ENCODE results near the gene SNTG2. TPM values are rescaled to one million over a fixed set of nuclear protein-coding genes. Genes with fewer than 3 reads are reported as not detected.
A peak's percentile ranks its signal among the peaks of the same experiment; 100 is the strongest.
"Not testable (repeated sequence)": the region's sequence is repeated elsewhere in the genome, so short reads cannot be mapped to it uniquely, and the experiment has no call there.

The SNTG2 gene
- total and polyA plus RNA-seq, 7 experiments from 2014 or later, result 0.26 to 4.9 (median 3.1) TPM; not detected in 2

DNA sequence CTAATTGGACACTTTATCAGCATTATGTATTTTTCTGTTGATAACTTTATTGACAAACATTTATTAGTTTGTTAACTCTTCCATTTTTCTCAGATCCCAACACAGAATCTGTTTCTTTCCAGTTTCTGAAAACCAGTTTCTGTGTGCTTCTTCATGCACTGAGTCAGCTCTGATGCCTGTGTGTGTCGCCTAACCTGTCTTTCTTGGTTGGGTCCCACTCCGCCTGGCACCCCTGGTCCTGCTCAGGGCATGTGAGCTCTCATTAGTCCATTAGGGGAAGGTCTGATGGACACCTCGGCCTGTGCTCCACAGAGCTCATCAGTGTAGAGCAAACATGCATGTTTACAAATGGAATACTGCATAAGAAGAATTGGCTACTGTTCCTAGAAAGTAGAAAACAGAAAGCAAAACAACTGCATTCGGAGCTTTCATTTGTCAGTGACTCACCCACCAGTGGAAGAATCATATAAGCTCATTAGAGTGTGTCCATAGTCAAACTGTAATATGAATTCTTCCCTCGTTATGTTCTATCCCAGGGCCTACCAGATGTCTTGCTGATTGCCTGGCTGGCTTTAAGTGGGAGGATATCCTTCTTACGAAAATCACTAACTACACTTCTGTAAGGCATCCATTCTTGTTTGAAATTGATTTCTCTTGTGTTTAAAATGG, 137.7 kb downstream of the SNTG2 start:
- no peaks in the 10 kb centered on the region for H3K27me3 Mint-ChIP-seq
- no peak for DNase-seq
- H3K9me3 ChIP-seq (ENCODE audit: control insufficient read depth in 2 of 3, low read length in 3 of 3), result no peaks in the 10 kb centered on the region
- no peak for ATAC-seq
- no peaks in the 10 kb centered on the region for H3K27me3 ChIP-seq (ENCODE audit: control insufficient read depth in 2 of 2, insufficient read depth in 2 of 2, low read length in 2 of 2)
- ChIA-PET CTCF (no interaction called here), POLR2A (no interaction called here)
- peaks cover 0 to 7% (median 0%) of the 10 kb centered on the region in 5 donors for H3K36me3 Mint-ChIP-seq
- H3K36me3 ChIP-seq (ENCODE audit: control insufficient read depth in 2 of 3, insufficient read depth in 3 of 3, low read length in 3 of 3), result no peaks in the 10 kb centered on the region
- H3K4me3 ChIP-seq (ENCODE audit: low read length), result no peak overlapping the region
- intact Hi-C loops (cut with micrococcal nuclease), result no loop called here
- no peaks in the 10 kb centered on the region for H3K4me1 ChIP-seq (ENCODE audit: control insufficient read depth in 2 of 2, insufficient read depth in 2 of 2, low read length in 2 of 2)
- H3K27ac ChIP-seq (ENCODE audit: low read depth, low read length), result no peak overlapping the region
- H3K4me1 Mint-ChIP-seq, result peaks cover 3 to 10% (median 6%) of the 10 kb centered on the region in 7 donors
- H3K9me3 Mint-ChIP-seq, result peaks cover 0 to 4% (median 0%) of the 10 kb centered on the region in 11 donors
- no peak overlapping the region for H3K4me3 Mint-ChIP-seq
- H3K27ac Mint-ChIP-seq, result no peak overlapping the region

- ChIA-PET POLR2A (no interaction called here), CTCF (no interaction called here)
- Histone ChIP-seq H3K9me3 (ENCODE audit: control insufficient read depth in 2 of 3, low read length in 3 of 3) (no peaks in the 10 kb centered on the region), H3K4me1 (ENCODE audit: control insufficient read depth in 2 of 2, insufficient read depth in 2 of 2, low read length in 2 of 2) (peaks cover 0 to 3% of the 10 kb centered on the region in 2 donors), H3K27me3 (ENCODE audit: control insufficient read depth in 2 of 2, insufficient read depth in 2 of 2, low read length in 2 of 2) (no peaks in the 10 kb centered on the region), H3K27ac (ENCODE audit: low read depth, low read length) (no peak overlapping the region), H3K4me3 (ENCODE audit: low read length) (no peak overlapping the region), H3K36me3 (ENCODE audit: control insufficient read depth in 2 of 3, insufficient read depth in 3 of 3, low read length in 3 of 3) (no peaks in the 10 kb centered on the region)
- Mint-ChIP-seq H3K9me3 (peaks cover 0 to 4% (median 0%) of the 10 kb centered on the region in 11 donors), H3K4me3 (no peak overlapping the region), H3K36me3 (peaks cover 0 to 7% (median 0%) of the 10 kb centered on the region in 5 donors), H3K27me3 (no peaks in the 10 kb centered on the region), H3K4me1 (peaks cover 3 to 15% (median 10%) of the 10 kb centered on the region in 7 donors), H3K27ac (no peak overlapping the region)
- DNase-seq (no peak), ATAC-seq (no peak)
- intact Hi-C loops (cut with micrococcal nuclease), result no loop called here
These were observed 138.3 kb downstream of the SNTG2 start for GRCh38 chr2:1088940-1089339.

- Histone ChIP-seq H3K36me3 (ENCODE audit: control insufficient read depth in 2 of 3, insufficient read depth in 3 of 3, low read length in 3 of 3) (no peaks in the 10 kb centered on the region), H3K4me1 (ENCODE audit: control insufficient read depth in 2 of 2, insufficient read depth in 2 of 2, low read length in 2 of 2) (peaks cover 0 to 7% of the 10 kb centered on the region in 2 donors), H3K27ac (ENCODE audit: low read depth, low read length) (no peak overlapping the region), H3K9me3 (ENCODE audit: control insufficient read depth in 2 of 3, low read length in 3 of 3) (no peaks in the 10 kb centered on the region), H3K27me3 (ENCODE audit: control insufficient read depth in 2 of 2, insufficient read depth in 2 of 2, low read length in 2 of 2) (no peaks in the 10 kb centered on the region), H3K4me3 (ENCODE audit: low read length) (no peak overlapping the region)
- Mint-ChIP-seq H3K9me3 (peaks cover 0 to 4% (median 0%) of the 10 kb centered on the region in 11 donors), H3K4me3 (no peak overlapping the region), H3K4me1 (peaks cover 5 to 27% (median 19%) of the 10 kb centered on the region in 7 donors), H3K27me3 (no peaks in the 10 kb centered on the region), H3K36me3 (peaks cover 0 to 6% (median 0%) of the 10 kb centered on the region in 5 donors), H3K27ac (peak overlapping the region in 2 of 9 donors; percentile 45 to 92)
- intact Hi-C loops (cut with micrococcal nuclease), result no loop called here
- ChIA-PET CTCF (no interaction called here), POLR2A (no interaction called here)
- ATAC-seq, result no peak
- no peak for DNase-seq
These were observed 141.4 kb downstream of the SNTG2 start for GRCh38 chr2:1091895-1092585.

DNA sequence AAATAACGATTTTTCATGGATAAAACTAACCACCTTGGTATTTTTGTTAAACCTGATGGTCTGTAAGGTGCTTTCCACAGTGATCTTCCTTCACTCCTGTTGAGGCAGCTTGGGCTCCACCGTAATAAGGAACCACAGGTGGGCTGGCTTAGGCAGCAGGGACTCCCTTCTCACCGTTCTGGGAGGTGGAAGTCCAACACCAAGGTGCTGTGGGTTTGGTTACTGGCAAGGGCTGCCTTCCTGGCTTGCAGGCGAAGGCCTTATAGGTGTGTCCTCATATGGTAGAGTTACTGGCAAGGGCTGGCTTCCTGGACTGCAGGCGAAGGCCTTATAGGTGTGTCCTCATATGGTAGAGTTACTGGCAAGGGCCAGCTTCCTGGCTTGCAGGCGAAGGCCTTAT, 143.0 kb downstream of the SNTG2 start:
- H3K27me3 Mint-ChIP-seq; H3K27ac ChIP-seq (ENCODE audit: low read depth, low read length); ATAC-seq; POLR2A ChIA-PET; H3K4me3 ChIP-seq (ENCODE audit: low read length); DNase-seq; H3K36me3 Mint-ChIP-seq; H3K36me3 ChIP-seq (ENCODE audit: control insufficient read depth in 2 of 3, insufficient read depth in 3 of 3, low read length in 3 of 3); H3K4me3 Mint-ChIP-seq; intact Hi-C loops (cut with micrococcal nuclease); H3K27me3 ChIP-seq (ENCODE audit: control insufficient read depth in 2 of 2, insufficient read depth in 2 of 2, low read length in 2 of 2); H3K4me1 ChIP-seq (ENCODE audit: control insufficient read depth in 2 of 2, insufficient read depth in 2 of 2, low read length in 2 of 2); H3K9me3 ChIP-seq (ENCODE audit: control insufficient read depth in 2 of 3, low read length in 3 of 3); H3K9me3 Mint-ChIP-seq: not testable (repeated sequence)
- CTCF ChIA-PET, result interaction anchor here (0.7 kb wide), 1 partner anchor 8 kb away, joined by 4 read pairs; no protein-coding TSS in a partner anchor
- H3K4me1 Mint-ChIP-seq, result peaks cover 5 to 27% (median 19%) of the 10 kb centered on the region in 7 donors
- H3K27ac Mint-ChIP-seq, result peak overlapping the region in 8 of 9 donors; percentile 46 to 92 (median 70)

DNA sequence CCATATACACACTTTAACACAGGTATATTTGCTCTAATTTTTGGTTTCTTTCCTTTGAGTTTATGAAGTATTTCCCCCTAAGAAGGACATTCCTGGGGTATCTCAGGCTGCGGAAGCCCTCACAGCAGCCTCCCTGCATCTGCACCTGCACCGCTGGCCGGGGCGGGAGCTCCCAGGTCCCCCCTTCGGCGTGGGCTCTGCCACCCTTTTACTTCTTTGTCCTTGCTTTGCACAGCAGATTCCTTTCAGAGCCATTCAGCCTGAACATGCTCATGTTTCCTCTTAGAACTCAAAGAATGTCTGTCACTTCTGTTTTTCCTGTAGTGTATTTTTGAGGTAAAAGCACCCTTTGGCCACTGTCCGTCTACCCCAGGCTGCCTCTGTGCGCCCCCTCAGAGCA, 146.5 kb downstream of the SNTG2 start:
- Histone ChIP-seq H3K9me3 (ENCODE audit: control insufficient read depth in 2 of 3, low read length in 3 of 3) (no peaks in the 10 kb centered on the region), H3K4me3 (ENCODE audit: low read length) (no peak overlapping the region), H3K27me3 (ENCODE audit: control insufficient read depth in 2 of 2, insufficient read depth in 2 of 2, low read length in 2 of 2) (no peaks in the 10 kb centered on the region), H3K27ac (ENCODE audit: low read depth, low read length) (no peak overlapping the region), H3K4me1 (ENCODE audit: control insufficient read depth in 2 of 2, insufficient read depth in 2 of 2, low read length in 2 of 2) (peaks cover 0 to 7% of the 10 kb centered on the region in 2 donors), H3K36me3 (ENCODE audit: control insufficient read depth in 2 of 3, insufficient read depth in 3 of 3, low read length in 3 of 3) (no peaks in the 10 kb centered on the region)
- no peaks in the 10 kb centered on the region for H3K27me3 Mint-ChIP-seq
- H3K36me3 Mint-ChIP-seq, result no peaks in the 10 kb centered on the region
- no peaks in the 10 kb centered on the region for H3K9me3 Mint-ChIP-seq
- intact Hi-C loops (cut with micrococcal nuclease), result no loop called here
- peaks cover 5 to 31% (median 23%) of the 10 kb centered on the region in 7 donors for H3K4me1 Mint-ChIP-seq
- no peak for ATAC-seq
- POLR2A ChIA-PET, result no interaction called here
- DNase-seq, result no peak
- CTCF ChIA-PET, result no interaction called here
- H3K27ac Mint-ChIP-seq, result peak overlapping the region in 2 of 9 donors; percentile 5 to 40
- no peak overlapping the region for H3K4me3 Mint-ChIP-seq

- no peaks in the 10 kb centered on the region for H3K36me3 ChIP-seq (ENCODE audit: control insufficient read depth in 2 of 3, insufficient read depth in 3 of 3, low read length in 3 of 3)
- Mint-ChIP-seq H3K4me1 (peaks cover 4 to 22% (median 14%) of the 10 kb centered on the region in 7 donors), H3K4me3 (no peak overlapping the region), H3K27ac (no peak overlapping the region), H3K27me3 (no peaks in the 10 kb centered on the region), H3K36me3 (no peaks in the 10 kb centered on the region), H3K9me3 (no peaks in the 10 kb centered on the region)
- H3K9me3 ChIP-seq (ENCODE audit: control insufficient read depth in 2 of 3, low read length in 3 of 3), result no peaks in the 10 kb centered on the region
- ATAC-seq, result no peak
- peaks cover 0 to 4% of the 10 kb centered on the region in 2 donors for H3K4me1 ChIP-seq (ENCODE audit: control insufficient read depth in 2 of 2, insufficient read depth in 2 of 2, low read length in 2 of 2)
- intact Hi-C loops (cut with micrococcal nuclease), result no loop called here
- no peak for DNase-seq
- ChIA-PET CTCF (no interaction called here), POLR2A (no interaction called here)
- H3K27me3 ChIP-seq (ENCODE audit: control insufficient read depth in 2 of 2, insufficient read depth in 2 of 2, low read length in 2 of 2), result no peaks in the 10 kb centered on the region
- no peak overlapping the region for H3K27ac ChIP-seq (ENCODE audit: low read depth, low read length)
- no peak overlapping the region for H3K4me3 ChIP-seq (ENCODE audit: low read length)
These were observed 148.8 kb downstream of the SNTG2 start for GRCh38 chr2:1099418-1099817.

Data from naive thymus-derived CD4-positive, alpha-beta T cell (primary cell).